Ramos (cell line): ENCODE measurements around the gene DSCAML1.

Experiments used
- in situ Hi-C: fragments of 300-500 bp; cut with MboI; formaldehyde crosslinking; loops from one replicate; pipeline ENCODE4 v1.14.3; 2022; ENCODE audit warnings: low sequenced_read_pairs; ENCODE audit not compliant: unreplicated experiment

DSCAML1 gene

DNA sequence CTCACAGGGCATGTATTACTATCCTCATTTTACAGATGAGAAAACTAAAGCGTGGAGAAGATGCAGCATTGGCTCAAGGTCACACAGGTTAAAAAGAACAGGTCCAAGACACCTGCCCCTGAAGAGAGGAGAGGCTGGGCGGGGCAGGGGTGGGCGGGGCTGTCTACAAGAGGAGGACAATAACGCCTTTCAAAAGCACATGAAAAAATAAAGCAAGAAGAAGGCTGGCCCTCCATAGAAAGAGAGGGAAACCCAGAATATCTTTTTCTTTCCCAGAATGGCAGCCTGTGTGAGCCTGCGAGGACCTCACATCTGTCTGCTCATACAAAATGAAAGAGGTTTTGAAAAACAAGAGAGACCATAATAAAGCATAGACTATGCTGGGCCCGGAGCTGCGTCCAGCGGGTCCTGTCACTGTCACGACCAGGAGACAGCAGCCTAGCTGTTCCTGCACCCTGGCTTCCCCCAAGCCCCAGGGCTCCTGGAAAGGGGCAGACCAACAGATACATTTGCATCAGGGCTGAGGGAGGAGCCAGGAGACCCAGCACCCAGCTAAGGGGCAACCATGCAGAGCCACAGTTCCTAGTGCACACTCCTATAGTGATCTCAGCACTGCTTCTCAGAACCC lies 61.6 kb downstream of the DSCAML1 start:
- in situ Hi-C loops: no loop called here

DNA sequence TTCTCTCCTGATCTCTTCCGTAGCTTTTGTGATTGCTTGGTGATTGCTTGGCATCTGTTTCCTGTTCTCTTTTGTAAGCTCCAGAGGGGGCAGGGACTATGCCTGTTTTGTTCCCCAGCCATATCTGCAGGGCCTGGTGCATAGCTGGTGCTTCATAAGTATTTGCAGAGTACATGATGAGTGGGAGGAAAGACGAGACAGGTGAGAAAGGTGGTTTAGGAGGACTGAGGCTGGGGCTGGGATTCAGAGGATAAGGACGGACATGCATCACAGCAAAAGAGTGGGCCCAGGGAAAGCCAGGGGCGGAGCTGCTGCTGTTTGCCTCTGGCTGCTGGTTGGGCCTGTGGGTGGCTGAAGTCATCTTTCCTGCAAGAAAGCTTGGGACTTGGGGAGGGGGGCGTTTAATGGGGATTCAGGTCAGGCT lies 62.4 kb downstream of the DSCAML1 start:
- in situ Hi-C loops: no loop called here

GRCh38 chr11:117733316-117733715 lies 63.7 kb downstream of the DSCAML1 start:
- in situ Hi-C loops: no loop called here

DNA sequence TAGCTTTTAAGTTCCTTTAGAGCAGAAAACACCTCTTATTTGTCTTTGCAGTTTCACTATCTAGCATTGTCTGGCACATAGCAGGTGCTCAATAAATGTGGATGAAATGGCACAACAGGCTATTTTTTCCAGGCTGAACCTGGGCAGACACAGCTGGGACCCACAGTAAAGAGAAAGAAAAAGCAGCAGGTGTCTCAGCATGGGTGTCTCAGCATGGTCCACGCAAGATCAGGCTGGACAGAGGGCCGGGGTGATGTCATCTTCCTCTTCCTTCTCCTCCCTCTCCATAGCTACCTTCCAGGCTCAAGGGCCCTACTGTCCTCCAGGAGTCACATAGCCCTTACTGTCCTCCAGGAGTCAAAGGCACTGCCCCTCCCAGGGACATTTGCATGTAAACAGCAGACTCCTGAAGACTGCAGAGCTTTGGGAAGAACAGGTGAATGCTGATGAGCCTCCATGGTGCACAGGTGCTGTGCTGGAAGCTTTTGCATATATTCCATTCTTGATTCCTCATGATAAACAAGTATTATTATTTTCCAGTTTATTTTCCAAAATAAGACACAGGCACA lies 65.2 kb downstream of the DSCAML1 start:
- in situ Hi-C loops: no loop called here

GRCh38 chr11:117730208-117730800 lies 66.7 kb downstream of the DSCAML1 start:
- in situ Hi-C loops: no loop called here

GRCh38 chr11:117725048-117725734 lies 71.8 kb downstream of the DSCAML1 start:
- in situ Hi-C loops: no loop called here

DNA sequence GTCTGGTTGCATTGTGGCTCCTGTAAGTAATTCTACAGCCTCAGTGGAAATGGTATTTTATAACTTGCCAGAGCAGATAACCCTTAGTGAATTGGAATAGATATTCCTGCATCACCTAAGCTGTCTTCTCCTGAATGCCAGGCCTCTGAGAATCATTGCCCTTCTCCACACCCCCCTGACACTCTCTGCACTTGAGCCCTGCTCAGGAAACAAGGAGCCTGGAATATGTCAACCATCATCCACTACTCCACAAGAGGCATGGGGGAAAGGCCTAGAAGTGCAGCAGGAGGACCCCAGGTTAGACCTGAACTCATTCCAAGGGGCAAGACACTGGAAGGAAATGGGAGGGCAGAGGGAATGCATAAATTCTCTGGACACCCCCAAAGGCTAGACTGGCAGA lies 72.4 kb downstream of the DSCAML1 start:
- in situ Hi-C loops: no loop called here

DNA sequence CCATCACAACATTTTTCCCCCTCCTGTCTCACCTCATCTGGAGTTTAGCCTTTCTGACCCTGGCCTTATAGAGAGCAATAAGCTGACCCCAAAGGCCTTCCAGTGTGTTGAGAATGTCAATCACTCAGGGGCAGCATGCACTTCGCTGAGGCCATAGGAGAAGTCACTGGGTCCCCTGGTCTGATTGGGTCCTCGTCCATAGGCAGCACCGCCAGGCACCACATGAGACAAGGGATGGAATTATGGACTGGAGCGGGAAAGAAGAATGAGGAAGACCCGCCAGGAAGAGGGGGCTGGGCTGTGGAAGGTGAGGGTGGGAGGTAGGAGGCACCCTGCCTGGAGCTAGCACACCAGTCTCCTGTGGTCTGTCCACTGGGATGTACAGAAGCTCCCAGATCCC lies 72.9 kb downstream of the DSCAML1 start:
- in situ Hi-C loops: no loop called here

DNA sequence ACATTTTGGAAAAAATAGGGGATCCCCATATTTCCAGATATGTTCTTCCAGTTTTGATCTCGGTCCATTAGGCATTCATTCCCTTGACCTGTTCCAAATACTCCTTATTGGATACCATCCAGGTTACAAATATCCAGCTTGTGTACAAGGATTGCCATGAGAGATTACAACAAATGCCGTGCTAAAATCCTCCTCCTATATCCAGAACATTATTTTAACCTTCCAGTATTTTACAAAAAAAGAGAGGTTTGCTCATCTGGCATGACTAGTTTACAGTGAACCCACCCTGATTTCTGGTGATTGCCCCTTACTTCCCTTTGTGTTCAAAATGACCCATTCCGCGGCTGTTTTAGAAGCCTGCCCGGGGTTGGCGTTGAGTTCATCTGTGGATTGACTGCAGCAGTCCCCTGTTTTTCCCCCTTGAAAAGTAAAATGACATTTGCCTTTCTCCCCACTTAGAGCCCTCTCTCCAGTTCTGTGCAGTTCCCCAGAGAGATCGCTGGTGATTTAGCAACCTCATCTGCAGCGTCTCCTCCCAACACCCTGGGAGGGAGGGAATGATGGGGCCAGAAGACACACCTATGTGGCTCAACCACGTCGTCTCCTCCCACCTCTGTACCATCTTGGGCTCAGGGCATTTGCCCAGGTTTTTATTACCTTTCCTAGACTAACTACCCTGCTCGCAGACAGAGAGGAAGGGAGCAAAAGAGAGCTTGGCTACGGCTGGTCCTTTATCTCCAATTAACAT lies 73.6 kb downstream of the DSCAML1 start:
- in situ Hi-C loops: no loop called here

DNA sequence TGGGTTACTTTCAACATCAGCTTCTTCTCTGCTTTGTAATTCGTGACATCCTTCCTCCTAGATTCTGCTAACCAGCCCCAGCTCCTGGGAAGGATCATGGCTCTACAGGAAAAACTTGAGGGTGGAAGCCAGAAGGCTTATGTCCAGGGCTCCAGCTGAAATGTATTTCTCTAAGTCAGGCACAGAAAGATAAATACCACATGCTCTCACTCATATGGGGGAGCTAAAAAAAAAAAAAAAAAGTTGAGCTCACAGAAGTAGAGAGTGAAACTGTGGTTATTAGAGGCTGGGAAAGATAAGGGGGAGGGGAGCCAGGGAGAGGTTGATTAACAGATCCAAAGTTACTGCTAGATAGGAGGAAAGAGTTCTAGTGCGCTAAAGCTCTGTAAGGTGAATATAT lies 74.9 kb downstream of the DSCAML1 start:
- in situ Hi-C loops: no loop called here

GRCh38 chr11:117720061-117720511 lies 76.9 kb downstream of the DSCAML1 start:
- in situ Hi-C loops: no loop called here

DNA sequence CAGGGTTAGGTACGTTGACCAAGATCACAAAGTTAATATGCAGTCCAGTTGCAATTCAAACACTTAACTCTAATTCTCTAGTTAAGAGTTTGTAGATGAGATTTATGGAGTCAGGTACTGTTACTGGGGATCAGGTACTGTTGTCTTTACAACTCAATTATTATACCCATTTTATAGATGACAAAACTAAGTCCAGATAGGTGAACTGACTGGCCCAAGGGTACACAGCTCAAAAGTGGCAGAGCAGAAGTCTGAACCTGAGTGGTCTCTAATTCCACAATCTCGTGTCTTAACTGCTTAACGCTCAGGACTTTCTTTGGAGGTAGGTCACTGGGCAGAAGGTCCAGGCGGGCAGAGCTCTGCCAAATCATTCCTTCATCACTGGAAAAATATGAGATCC lies 77.5 kb downstream of the DSCAML1 start:
- in situ Hi-C loops: no loop called here

DNA sequence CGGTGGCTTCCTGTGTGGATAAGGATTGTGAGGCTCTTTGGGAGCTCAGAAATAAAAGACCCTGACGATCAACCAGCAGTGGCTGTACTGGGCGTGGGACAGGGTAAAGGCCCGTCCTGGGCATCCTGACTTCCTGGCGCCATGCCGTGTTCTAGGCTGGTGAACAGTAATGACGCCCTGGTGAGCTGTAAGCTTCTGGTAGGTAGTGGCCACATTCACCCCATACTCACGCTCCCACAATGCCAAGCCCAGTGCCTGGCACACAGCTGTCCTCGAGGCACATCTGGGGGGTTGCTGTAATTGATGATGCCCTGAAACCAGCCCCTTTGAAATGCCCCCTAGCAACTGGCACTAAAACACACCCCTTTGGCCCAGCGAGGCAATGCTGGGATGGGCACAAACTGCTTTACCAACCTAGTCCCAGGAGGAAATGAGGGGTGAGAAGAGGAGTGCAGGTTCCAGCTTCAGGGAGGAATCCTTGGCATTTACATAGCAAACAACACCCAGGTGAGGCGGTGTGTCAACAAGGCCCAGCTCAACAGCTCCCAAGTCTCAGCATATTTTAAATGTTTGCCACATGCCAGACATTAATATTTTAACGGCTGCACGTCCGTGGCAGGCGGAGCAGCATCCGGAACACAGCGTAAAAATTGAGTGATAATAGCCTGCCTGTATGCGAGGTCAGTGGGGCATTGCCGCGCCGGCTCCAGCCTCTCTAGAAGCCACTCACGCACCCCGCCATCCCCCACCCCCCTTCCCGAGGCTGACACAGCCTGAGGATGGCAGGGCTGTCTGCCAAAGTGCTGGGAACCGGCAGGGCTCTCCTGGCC lies 79.3 kb downstream of the DSCAML1 start:
- in situ Hi-C loops: no loop called here

DNA sequence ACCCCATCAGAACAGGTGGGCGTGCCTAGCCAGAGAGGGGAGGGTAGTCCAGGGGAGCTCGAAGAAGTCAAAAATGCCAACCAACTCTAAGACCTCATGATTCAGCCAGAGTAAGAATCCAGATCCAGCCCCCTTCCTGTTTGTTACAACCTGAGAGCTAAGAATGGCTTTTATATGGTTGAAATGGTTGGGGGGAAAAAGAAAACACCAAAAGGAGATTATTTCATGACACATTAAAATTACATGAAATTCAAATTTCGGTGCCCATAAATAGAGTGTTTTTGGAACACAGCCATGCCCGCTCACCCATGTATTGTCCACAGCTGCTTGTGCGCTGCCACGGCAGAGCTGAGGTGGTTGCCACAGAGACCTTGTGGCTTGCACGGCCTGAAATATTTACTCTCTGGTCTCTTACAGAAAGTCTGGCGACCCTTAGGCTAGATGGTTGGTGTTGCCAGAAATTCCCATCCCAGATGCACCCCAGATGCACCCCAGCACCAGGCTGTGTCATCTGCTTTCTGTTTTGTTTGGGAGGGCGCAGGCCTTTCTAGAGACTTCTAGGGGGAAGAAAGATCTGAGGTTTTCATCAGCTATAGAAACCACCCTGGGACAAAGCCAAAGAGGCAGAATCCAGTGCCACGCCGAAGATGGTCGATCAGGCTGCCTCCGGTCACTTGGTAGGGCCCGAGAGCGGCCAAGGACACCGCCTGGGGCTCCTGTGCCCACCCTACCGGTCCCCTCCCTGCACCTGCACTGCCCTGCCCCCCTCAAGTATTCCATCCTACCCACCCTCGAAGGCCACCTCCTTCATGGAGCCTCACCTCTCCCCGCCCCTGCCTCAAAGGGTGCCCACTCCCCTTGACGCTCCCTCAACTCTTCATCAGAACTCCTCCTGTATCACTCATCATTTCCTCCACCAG lies 80.2 kb downstream of the DSCAML1 start:
- in situ Hi-C loops: no loop called here

- in situ Hi-C loops: no loop called here
Measured at GRCh38 chr11:117715801-117716200, 81.2 kb downstream of the DSCAML1 start.

GRCh38 chr11:117713538-117713991 lies 83.5 kb downstream of the DSCAML1 start:
- in situ Hi-C loops: no loop called here

DNA sequence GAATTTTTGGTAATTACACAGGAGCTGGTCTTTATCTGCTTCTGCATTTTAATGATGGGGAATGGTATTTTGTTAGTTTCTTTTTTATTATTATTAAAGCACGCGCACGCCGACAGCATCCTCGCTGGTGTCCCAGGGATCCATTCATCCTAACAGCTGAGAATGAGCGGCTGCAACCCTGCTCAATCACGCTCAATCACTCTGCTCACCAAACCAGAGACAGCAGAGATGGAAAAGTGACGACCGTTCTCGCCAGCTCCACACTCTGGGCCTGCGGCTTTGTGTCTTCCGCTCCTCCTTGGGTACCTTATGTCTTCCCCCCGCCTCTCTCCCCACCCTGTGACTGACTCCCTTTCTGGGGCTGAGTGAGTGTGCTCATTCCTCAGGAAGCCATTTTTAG lies 84.5 kb downstream of the DSCAML1 start:
- in situ Hi-C loops: no loop called here

DNA sequence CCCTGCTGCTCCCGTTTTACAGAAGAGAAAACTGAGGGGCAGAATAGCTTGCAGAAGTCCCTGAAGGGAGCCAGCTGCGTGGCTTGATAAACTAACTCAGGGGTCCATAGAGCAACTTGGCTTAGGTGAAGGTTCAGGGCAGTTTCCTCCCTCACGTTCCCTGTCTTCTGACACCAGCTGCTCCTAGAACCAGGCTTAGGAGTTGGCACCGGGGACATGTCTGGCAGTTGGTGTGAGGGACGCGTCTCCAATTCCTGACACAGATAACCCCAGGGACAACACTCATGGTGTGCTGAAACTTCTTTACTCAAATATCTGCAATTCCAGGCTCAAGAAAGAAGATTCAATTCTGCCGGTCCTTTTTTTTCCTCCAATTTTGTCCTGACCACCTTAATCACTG lies 85.7 kb downstream of the DSCAML1 start:
- in situ Hi-C loops: no loop called here

- in situ Hi-C loops: no loop called here
Measured at GRCh38 chr11:117710211-117710610, 86.8 kb downstream of the DSCAML1 start.
